Anterior cingulate cortex (tissue), 58 donors: ENCODE measurements around the gene RBBP8NL.

Experiments used
- DNase-seq, 58 donors: peaks; one replicate each; lab custom pipeline; 2025; lab: John Stamatoyannopoulos, UW

The RBBP8NL gene

DNA sequence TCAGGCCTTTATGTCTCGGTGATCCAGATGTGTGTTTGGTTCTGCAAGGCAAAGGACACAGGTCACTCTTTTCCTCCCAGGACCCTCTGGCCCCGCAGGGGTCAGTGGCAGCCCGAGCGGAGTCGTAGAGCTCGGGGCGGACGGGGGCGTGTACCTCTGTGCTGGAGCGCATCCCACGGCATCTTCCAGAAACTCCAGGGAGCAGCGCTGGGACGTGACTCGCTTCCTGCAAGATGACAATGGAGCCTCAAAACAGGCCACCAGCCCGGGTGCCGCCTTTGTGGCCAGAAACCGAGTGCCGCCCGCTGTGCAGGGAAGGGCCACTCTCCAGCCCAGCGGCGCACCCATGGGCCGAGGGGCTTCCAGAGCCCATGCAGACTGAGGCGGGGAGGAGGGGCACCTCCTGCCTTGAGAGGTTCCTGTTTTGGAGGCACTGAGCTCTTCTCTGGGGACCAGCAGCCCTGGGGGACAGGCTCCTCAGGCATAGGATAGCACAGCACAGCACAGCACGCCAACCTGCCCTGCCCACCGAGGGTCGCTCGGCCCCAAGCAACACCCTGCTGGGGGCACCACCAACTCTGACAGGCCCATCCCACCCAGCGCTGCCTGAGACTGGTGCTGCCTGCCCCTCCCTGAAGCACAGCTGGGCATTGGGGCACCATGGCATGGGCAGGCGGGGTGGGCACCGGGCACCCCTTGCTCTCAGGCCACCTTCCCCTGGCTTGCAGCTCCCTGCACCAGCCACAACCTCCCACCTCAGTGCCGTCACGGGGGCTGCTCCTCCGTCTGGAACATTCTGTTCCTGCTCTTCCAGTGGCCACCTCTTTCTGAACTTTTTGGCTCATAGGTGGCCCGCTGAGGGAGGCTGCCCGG lies 30.7 kb downstream of the RBBP8NL start:
- DNase-seq = no peak

DNA sequence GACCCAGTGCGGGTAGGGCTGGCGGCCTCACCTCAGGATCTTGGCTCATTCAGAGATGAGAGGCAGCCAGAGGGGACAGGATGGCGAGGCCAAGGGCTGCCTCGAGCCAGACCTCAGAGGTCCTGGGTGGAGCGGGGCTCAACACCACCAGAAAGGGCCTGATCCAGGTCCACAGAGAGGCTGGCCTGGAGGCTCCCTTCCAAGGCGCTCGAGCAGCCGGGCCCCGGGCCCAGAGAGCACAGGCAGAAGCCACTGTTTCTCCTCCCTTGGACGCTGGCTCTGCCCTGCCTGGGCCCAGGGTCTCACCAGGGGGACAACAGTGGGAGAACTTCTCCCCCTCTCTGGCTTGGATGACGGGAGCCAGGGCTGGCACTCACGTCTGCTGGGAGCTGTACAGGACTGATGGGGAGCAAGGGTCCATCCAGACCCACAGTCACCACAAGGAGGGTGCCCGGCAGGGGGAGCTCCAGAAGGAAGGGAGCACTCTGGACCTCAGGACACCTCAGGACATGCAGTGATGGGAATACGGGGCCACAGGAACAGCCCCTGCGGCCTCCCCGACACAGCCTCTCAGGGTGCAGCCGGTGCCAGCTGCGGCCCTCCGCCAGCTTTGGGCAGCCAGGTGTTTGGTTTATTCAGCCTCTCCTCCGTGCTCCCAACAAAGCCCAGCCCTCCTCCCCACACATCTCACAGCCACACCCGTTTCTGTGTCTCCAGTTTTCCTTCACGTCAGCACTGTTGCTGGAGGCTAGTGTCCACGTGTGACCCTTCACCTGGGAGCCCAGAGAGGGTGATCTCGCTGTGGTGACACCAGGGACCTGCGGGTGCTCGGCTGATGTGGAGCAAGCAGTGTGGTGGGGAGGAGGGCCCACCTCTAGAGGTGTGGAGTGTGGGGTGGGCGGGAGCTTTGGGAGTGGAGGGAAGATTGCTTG lies 31.8 kb downstream of the RBBP8NL start:
- DNase-seq = no peak

DNA sequence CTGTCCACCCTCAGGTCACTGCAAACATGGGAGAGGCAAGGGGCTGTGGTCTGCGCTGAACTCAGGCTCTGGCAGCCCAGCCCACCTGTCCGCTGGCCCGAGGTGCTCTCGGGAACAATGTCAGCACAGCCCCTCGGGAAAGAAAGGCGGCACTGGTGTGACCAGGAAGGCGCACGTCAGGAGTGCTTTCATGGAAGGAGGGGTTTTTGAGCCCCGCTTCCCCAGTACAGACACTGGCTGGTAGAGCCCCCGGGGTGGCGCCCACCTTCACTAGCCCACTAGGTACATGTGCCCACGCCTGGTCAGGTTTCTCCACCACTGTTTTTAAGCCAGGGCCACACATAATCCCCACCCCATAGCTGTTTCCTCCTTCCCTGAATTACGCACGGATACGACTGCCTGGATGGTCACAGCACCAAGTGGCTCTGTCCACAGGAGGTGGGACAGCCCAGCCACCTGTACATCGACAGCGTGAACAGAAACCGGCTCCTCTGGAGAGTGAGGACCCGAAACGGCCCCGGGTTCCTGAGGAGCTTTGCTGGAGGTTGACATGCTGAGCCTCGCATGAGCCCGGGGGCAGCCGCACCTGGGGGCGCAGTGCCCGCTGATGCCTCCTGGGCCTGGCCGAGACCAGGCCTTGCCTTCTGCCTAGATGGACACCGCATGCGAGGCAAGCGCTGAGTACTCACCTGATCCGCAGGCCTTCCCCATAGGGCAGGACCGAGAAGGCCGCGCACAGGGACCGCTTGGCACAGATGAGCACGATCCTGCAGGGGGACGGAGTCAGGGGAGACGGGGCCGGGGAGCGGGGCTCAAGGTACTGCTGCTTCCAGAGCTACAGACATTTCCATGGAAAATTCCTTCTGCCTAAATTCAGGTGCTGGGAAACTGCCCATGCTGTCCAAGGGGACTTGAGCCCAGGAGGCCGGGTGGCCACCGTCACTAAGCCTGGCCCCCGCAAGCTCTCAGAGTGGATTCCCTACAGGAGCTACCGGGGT lies 32.8 kb downstream of the RBBP8NL start:
- no peak for DNase-seq

DNA sequence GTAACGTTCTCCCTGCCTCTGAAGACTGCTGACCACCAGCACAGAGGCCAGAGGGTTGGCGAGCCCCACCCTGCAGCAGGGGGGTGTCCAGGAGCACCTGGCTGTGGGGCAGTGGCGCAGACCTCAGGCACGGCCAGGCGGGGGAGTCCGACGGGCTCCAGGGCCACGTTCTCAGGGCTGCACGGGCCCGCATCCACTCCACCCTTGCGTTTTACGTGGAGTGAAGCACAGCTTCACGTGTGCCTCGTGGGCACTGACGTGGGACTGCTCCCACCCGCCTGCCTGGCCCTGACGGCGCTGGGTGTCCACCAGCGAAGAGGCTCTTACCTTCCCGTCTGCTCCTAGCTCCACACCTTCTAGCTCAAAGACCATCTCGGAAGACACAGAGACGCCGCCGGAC lies 33.5 kb downstream of the RBBP8NL start:
- DNase-seq = no peak

DNA sequence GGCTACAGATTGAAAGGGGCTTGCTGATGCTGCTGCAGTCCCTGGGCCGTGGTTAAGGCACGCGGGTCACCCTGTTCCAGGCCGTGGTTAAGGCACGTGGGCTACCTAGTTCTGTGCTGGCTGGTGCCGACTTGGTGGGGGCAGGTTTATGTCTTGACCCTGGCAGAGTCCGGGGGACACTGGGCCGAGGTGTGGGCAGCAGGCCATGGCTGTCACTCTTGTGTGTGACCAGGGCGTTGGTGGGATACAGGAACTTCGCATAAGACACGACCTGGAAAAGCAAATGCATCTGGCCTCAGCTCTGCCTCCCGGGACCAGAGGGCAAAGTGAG lies 34.0 kb downstream of the RBBP8NL start:
- no peak for DNase-seq

DNA sequence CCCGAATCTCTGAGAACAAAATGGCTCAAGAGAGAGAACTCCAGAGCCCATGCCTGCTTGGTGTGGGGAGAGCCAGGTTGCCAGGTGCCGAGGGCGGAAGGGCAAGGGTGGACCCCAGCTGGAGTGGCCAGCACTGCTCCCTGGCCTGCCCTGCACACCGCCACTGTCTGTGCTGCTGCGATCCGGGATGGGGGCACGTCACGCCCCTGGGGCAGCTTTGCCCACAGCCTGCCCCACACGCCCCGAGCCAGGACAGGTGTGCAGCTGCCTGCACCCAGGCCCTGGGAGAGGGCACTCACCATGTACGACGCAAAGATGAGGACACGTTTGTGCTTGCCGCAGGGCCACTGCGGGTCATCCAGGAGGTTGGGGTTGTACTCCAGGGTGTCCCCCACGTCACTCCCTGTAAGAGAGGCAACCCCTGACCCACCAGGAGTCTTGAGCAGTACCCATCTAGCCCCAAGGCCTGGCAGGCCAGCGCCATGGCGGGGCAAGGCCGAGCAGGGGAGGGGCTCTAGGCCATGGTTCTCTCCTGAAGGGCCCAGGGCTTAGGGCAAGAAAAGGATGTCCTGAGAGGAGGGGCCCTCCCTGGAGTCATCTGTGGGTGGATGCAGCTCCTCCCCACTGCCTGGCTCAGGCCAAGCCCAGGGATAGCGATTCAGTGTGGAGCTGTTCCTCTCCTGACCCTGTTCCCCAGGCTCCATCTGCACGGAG lies 34.6 kb downstream of the RBBP8NL start:
- DNase-seq = no peak

DNA sequence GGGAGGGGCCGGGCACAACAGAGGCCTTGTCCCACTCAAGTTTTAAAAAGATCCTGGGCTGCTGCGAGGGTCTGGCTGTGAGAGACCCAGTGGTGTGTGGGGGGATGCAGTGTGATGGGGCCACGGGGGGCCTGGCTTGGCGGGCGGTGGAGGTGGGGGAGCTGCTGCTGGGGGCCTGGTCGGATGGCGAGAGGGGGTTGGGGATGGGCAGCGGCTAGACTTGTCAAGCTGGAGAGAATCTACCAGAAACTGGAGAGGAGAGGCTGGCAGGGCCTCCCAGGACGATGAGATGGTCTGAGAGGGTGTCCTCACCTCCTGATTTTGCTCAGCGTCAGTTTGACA lies 35.3 kb downstream of the RBBP8NL start:
- DNase-seq = no peak

DNA sequence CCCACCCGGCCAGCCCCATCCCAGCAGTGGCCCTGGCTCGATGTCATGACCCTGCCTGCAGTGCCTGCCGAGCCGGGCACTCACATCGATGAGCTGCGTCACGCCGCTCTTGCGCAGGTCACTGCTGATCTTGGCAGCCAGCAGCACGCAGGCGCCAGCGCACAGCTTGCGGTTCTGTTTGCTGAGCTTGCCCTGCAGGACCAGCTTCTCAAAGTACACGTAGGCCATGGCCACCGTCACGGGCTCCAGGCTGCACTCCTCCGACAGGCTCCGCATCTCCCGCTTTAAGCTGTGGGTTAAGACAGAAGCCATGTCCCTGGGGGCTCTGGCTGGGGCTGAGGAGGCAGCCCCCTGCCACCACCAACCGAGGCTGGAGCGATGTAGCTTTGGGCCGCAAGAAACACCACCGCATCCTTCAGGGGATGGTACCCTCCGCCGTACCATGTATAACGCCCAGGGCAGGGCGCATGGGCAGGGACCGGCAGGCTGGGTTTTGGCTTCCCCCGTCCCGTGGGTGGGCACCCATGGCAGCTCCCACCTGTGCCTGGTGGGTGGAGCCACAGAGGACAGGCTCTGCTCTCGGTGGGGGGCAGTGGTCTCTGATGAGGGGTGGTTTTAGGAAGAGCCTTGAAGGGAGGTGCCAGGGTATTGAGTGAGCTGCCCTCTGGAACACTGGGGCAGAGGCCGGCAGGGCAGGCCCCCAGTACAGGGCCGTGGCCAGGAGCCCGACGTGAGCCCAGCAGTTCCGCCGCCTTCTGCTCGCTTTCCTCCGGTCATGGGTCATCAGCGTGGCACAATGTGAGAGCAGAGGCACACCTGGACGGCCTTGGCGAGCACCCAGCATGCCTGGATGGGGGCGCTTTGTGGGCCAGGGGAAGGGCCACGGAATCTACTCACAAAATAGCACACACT lies 35.9 kb downstream of the RBBP8NL start:
- DNase-seq = no peak

DNA sequence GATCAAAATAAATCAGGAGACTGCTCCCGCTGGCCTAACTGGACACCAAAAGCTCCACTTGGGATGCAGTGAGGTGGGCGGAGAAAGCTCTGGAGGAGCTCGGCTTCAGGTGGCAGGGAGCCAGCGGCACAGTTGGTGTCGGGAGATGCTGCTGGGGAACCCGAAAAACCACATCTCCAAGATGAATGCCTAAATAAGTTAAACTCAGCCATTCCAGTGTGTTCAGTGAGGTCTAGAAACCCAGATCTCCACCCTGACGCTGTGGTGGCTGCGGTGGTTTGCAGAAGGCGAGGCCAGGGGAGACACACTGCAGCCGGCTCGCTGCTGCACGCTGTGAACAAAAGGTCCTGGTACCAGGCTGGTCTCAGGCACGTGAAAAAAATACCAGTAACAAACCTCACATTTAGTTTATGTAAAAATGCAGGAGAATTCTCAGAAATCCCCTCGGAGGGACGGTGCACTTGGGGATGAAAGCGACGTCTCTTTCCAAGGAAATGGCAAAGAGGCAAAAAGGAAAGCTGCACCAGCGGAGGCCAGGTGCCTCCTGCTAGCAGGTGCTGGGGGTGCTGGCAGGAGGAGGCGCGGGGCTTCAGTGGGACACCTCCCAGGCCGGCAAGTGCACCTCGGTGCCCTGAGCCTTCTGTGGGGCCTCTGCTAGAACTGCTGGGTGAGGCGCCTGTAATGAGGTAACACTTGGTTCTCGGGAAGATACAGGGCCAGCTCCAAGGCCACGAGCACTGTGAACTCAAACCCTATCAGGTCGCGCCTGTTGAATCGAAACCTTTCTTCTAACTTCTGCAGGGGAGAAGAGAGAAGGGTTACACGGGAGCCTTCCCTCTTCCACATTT lies 36.8 kb downstream of the RBBP8NL start:
- peak in 23 of 58 donors; percentile 11 to 64 (median 36) for DNase-seq

DNA sequence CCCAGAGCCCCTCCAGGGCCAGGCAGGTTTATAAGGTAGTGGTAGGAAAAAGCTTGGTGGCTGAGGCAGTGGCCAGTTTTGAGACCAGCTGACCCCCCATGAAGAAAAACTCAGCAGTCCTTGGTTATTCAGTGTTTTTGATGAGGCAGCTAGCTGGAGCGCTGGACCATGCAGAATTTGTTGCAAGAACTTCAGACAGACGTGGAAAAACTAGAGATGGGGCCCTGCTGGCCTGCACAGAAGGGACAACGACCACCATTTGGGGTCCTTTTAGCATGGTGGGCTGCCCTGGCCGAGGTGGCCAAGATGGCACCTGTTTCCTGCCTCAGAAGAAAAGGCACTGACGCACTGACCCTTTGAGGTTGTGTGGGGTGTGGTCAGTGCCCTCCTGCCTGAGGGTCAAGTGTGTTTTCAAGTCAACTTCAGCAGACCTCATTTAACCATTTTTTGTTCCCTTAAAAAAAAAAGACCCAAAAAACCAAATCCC lies 37.7 kb downstream of the RBBP8NL start:
- no peak for DNase-seq

DNA sequence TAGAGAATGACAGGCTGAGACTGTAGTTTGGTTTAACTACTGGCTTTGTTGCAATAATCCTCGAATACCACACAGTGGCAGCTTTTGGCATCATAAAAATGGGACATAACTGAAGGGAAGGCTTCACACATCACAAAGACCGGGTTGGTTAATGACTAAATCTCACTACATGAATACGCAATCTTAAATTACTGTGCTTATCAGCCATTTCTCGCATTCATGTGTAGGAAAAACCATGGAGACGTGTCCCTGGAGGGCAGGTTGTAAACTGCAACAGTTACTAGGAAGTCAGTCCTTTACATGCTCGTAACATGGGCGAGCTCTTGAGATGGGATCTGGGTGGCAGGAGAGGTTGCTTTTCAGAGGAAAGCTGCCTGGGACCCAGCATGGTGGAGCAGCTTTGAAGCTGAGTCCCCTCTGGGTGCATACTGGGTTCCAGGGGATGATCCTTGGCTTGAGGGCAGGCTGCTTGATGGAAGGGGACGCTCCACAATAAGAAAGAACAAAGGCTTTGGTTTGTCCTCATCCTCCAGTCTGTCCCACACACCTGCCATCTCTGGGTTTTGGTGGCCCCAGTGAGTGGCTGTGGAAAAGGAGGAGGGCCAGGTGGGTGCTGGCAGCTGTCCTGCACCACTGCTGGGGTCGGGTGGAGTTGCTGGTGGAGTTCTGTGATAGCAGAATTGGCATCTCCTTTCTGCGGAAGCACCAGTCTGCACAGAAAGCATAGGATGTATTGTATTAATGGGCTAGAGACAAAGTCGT lies 38.3 kb downstream of the RBBP8NL start:
- no peak for DNase-seq

DNA sequence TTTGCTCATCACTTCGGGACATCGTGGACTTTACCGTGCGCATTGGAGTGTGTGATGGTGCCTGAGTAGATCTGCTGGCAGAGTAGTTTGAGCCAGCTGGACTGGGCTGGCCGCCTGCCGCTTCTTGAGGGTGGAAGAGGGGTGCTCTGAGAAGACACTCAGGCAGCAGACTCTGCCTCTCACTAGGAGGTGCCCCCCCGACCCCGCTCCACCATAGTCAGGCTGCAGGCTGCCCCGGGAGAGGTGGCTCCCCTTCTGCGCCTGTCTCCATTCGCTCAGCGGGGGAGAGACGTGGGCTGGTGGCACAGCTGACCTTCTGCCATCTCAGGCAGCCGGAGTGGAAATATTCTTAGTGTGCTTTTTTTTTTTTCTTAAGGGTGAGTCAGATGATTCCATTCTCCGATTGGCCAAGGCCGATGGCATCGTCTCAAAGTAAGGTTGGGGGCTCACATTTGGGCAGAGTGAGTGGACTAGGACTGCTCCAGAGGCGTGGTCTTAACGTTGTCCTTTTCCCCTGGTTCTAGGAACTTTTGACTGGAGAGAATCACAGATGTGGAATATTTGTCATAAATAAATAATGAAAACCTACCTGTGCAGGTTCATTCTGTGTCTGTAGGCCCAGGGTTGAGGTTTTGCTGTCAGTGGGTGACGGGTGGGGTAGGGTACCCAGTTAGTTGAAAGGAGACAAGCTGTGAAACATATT lies 39.3 kb downstream of the RBBP8NL start:
- DNase-seq = no peak

DNA sequence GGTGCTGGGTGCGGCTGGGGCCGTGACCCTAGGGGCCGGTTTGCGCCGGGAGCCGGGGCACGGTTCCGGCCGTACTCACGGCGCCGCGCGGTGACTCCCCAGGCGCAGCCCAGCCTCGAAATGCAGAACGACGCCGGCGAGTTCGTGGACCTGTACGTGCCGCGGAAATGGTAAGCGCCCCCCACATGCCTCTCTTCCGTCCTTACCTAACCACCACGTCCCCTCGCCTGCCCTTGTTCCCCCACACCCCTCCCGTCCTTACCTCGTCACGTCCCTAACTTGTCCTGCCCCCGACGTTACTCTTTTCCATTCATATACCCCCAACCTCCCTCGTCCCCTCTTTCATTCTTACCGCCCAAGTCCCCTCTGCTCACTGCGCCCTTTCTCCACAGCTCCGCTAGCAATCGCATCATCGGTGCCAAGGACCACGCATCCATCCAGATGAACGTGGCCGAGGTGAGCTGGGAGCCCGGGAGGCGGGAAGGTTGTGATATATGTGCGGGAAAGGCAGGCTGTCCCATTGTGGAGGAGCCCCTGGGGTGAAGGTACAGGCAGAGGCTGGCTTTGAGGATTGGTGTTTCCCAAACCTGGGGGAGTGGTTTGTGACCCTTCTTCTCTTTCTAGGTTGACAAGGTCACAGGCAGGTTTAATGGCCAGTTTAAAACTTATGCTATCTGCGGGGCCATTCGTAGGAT lies 40.0 kb downstream of the RBBP8NL start:
- no peak for DNase-seq

DNA sequence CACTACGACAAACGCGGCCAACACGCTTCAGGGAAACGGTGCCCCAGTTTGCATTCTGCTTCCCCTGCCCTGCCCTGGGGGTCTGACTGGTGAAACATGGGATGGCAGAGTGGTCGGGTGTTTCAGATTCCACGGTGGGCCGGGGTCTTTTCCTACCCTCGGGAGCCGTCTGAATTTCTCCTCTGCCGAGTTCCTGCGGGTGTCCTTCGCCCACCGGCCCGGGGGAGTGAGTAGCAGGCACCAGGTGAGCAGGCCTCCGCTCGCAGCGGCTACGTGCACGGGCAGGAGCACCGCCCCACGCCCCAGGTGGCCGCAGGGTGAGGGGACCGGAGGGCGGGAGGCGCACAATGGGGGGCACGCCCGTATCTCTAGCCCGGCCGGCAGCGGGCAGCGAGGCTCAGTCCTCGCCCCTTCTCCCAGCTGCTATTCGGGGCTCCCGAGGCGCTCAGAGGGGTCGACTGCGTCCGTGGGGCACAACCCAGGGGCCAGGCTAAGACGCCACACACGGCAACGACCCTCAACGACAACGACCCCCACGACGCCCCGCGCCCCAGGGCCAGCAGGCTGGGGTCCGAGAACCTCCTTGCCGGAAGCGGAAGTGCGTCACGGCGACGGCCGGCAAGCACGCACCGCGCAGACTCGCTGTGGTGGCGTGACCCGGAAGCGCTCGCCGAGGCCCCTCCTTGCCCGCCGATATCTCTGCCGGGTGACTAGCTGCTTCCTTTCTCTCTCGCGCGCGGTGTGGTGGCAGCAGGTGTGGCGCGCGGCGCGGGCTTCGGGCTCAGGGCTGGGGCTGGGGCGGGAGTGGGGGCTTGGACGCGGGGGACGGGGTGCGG lies 40.7 kb downstream of the RBBP8NL start, which contains the start of gene RPS21:
RPS21 (plus strand) TSS at position 721 of the 836 bp plus-strand sequence. CDS start 236 bp downstream, outside the sequence.
- peak; percentile 21 to 96 (median 86) for DNase-seq
